ENCODE data around the gene RHOG. TPM values are rescaled to one million over a fixed set of nuclear protein-coding genes. Genes with fewer than 3 reads are reported as not detected.

Gene RHOG
- polyA plus RNA-seq, 2 of the 4 experiments (the other 2 are of a cell fraction): 41.1 to 64.3 TPM

DNA sequence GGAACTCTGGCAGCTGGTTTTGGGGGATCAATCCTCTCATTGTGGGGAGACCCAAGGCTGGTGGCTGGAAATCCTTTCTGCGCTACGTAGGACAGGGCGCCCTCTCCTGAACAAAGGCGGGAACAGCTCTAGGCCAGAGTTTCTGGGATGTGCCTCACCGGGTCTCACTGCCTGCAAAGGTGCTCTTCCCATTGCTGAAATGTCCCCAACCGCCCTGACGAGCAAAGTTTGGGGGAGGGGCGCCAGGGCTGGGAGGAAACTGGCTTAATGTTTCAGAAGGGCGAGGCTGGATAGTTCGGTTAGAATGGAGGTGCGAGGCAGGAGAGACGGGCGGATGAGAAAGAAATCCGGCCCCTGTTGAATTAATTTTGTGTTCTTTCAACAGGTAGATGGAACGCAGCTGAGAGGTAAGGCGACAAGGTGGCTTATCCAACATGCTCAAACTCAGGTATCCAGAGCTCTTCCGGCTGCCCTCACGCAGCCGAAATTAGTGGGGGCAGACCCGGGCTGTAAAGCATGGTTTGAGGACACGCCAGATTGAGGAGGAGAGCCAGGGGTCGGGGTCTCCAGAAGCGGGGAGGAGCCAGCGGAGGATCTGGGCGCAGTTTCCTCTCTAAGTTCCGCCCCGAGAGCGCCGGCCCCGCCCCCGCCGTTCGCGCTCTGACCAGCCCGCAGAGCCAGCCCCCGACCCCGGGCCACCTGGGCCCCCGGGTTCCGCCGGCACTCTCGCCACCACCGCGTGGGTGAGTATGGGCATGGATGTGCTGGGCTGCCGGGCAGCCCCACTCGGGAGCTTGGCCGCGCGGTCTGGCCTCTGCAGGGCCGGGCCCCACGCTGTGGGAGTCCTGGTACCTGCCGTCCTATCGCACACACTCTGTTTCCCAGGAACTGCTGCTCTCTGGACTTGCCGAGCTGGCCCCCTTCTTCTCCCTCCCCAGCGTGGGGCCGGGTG, 32.6 kb downstream of the RHOG start, which contains the start of gene PGAP2:
Gene PGAP2, plus strand, starts transcription at position 652 of the 952 bp plus-strand sequence. CDS start 2,700 bp downstream, outside the sequence.
- peak within 1 kb of the TSS; percentile 80 to 90 for H3K27ac ChIP-seq
- 0 out of 3 replicates have a peak, but pooled peaks cover 8% of the 10 kb centered on the region for H3K4me1 ChIP-seq
- CTCF ChIA-PET: interaction anchor here (0.6 to 7.2 kb wide), 38 partner anchors 9 to 373 kb away, joined by 3 to 66 read pairs (median 4); partner anchors contain the start of genes NUP98 and RHOG
- WGBS (ENCODE audit: missing lambda C conversion rate): 4% methylated on average over 36 of the region's 55 CpGs
- no peak for FAIRE-seq
- no peaks in the 10 kb centered on the region for H3K9me3 ChIP-seq
- peak; percentile 45 for TF ChIP-seq SMC3 (IDR thresholded peaks at IDR 0.05)
- TF ChIP-seq POLR2A (IDR thresholded peaks at IDR 0.05; ENCODE audit: low read length): 0 out of 2 replicates have a peak, but pooled peaks have one; percentile 16
- peak; percentile 54 to 57; a peak in 3 of 5 replicates for TF ChIP-seq RAD21 (conservative IDR thresholded peaks at IDR 0.05 in 1 of 2, IDR thresholded peaks at IDR 0.05 in 1 of 2)
- TF ChIP-seq RARB (CRISPR knock-in tag; IDR thresholded peaks at IDR 0.05): no peak
- TF ChIP-seq, protein P1, sequence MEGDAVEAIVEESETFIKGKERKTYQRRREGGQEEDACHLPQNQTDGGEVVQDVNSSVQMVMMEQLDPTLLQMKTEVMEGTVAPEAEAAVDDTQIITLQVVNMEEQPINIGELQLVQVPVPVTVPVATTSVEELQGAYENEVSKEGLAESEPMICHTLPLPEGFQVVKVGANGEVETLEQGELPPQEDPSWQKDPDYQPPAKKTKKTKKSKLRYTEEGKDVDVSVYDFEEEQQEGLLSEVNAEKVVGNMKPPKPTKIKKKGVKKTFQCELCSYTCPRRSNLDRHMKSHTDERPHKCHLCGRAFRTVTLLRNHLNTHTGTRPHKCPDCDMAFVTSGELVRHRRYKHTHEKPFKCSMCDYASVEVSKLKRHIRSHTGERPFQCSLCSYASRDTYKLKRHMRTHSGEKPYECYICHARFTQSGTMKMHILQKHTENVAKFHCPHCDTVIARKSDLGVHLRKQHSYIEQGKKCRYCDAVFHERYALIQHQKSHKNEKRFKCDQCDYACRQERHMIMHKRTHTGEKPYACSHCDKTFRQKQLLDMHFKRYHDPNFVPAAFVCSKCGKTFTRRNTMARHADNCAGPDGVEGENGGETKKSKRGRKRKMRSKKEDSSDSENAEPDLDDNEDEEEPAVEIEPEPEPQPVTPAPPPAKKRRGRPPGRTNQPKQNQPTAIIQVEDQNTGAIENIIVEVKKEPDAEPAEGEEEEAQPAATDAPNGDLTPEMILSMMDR (IDR thresholded peaks at IDR 0.05): peak; percentile 61
- TF ChIP-seq ESRRA (IDR thresholded peaks at IDR 0.05; ENCODE audit: borderline replicate concordance, low read length): no peak
- TF ChIP-seq JUN (IDR thresholded peaks at IDR 0.05): 0 out of 5 replicates have a peak, but pooled peaks of 1 of the 2 experiments have one; percentile 3
- no peak for TF ChIP-seq ZC3H11A (IDR thresholded peaks at IDR 0.05)
- peak; percentile 73 to 93 for DNase-seq (ENCODE audit: low read depth in 1 of 2, low spot score in 1 of 2)
- H3K4me2 ChIP-seq: peak within 1 kb of the TSS; percentile 95
- POLR2A ChIA-PET: interaction anchor here (0.9 to 3.4 kb wide), 4 partner anchors 10 to 33 kb away, joined by 4 to 23 read pairs (median 8); partner anchors contain the start of genes NUP98 and RHOG
- peak; percentile 84 to 89 for ATAC-seq
- peak within 1 kb of the TSS; percentile 79 for H3K4me3 ChIP-seq

DNA sequence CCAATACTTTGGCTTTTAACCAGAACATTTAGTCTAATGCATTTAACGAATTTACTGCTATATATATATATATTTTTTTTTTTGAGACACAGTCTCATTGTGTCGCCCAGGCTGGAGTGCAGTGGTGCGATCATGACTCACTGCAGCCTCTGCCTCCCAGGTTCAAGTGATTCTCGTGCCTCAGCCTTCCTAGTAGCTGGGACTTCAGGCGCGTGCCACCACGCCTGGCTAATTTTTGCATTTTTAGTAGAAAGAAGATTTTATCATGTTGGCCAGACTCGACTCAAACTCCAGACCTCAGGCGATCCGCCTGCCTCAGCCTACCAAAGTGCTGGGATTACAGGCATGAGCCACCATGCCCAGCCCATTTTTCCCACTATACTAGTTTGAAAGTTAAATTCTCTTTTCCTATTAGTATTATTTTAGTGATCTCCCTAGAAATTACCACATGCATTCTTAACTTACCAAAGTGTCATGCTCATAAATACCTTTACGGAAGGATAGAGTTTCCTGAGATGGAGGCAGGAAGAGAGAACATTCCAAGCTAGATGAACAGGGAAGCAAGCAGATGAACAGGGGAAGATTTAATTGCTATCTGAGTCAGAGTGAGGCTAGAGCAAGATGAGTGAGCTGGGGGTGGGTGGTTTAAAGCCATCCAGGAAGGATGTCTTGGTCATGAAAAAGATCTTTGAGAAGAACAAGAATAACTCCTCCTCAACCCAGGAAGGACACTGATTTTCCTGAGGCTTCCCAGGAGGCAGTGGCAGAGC, 36.8 kb downstream of the RHOG start:
- H3K9me3 ChIP-seq: no peaks in the 10 kb centered on the region
- peaks cover 18% of the 10 kb centered on the region for H3K4me1 ChIP-seq
- no peak overlapping the region for H3K27ac ChIP-seq
- FAIRE-seq: no peak
- POLR2A ChIA-PET: no interaction called here
- peak in 1 of 2 experiments; percentile 20 for DNase-seq (ENCODE audit: low read depth in 1 of 2, low spot score in 1 of 2)
- CTCF ChIA-PET: interaction anchor here (0.6 to 1.4 kb wide), 2 partner anchors 69 to 1850 kb away, joined by 3 read pairs; no protein-coding TSS in a partner anchor
- H3K4me3 ChIP-seq: no peak overlapping the region
- H3K4me2 ChIP-seq: no peak overlapping the region
- TF ChIP-seq FOXS1 (CRISPR knock-in tag; IDR thresholded peaks at IDR 0.05) (no peak), JUNB (IDR thresholded peaks at IDR 0.05) (no peak), HOXB13 (CRISPR knock-in tag; IDR thresholded peaks at IDR 0.05; ENCODE audit: low read depth) (no peak), EHMT2 (IDR thresholded peaks at IDR 0.05; ENCODE audit: low read depth) (no peak)
- ATAC-seq: no peak
- 83% methylated on average over 11 of the region's 11 CpGs for WGBS (ENCODE audit: missing lambda C conversion rate)

DNA sequence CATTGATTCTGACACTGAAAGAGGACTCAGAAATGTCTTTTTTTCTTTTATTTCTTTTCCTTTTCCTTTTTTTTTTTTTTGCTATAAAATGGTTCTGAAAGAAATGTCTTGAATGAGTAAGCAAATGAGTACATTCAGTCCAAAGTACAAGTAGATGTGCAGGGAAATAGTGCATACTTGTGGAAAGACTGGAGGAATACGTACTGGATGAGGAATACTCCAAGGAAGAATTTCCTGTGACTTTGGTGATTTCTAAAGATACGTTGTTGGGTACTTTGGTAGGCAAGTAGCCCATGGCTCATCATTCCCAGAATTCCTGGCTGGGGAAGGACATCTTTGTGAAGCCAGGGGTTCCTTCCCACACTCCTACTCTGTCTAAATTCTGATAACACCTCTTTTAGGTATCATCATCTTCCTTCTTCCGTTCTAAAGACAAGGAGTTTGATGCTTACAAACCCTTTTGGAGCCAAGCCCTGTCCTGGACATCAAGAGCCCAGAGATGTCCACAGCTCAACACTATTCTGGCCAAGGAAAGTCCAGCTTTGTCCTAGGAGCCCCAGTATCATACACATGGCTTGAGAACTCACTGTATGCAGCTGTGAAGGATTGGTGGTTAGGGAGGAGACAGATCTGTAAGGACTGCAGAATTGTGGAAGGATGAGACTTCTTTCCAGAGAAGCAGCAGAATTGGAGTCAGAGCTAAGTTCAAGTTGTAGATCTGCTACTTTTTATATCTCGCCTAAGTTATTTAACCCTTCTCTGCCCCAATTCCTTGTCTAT, 38.6 kb downstream of the RHOG start:
- Histone ChIP-seq H3K4me1 (peaks cover 21% of the 10 kb centered on the region), H3K9me3 (no peaks in the 10 kb centered on the region), H3K4me2 (peak overlapping the region; percentile 68), H3K4me3 (no peak overlapping the region), H3K27ac (peak overlapping the region; percentile 85 to 86)
- WGBS (ENCODE audit: missing lambda C conversion rate): 46% methylated on average over 4 of the region's 4 CpGs
- no peak for FAIRE-seq
- peak in 1 of 2 experiments; percentile 2; a peak in 2 of 6 replicates for ATAC-seq
- ChIA-PET POLR2A (no interaction called here), CTCF (no interaction called here)
- TF ChIP-seq MAFK (IDR thresholded peaks at IDR 0.05; ENCODE audit: partially characterized antibody) (peak; percentile 17), GATA3 (IDR thresholded peaks at IDR 0.05; ENCODE audit: borderline replicate concordance) (no peak)
- peak in 1 of 2 experiments; percentile 78 for DNase-seq (ENCODE audit: low read depth in 1 of 2, low spot score in 1 of 2)
